Fibroblast of lung (primary cell): ENCODE measurements around the gene KRTAP10-5.

Source experiments
- CTCF ChIP-seq, 2 donors: IDR thresholded peaks in 1 of 2; conservative IDR thresholded peaks in 1 of 2; 1 replicate in 1 of 2; 2 replicates in 1 of 2; pipeline ENCODE4 v1.5.1; 2011 to 2012; ENCODE audit warnings: low read length in 2 of 2, control low read depth in 1 of 2, inconsistent platforms in 1 of 2, low read depth in 1 of 2, mild to moderate bottlenecking in 1 of 2
- EZH2 ChIP-seq: IDR thresholded peaks from 2 replicates; pipeline ENCODE4 v1.5.1; 2012; ENCODE audit warnings: low read length, control low read depth, mild to moderate bottlenecking; ENCODE audit errors: missing control alignments

- TF ChIP-seq CTCF (conservative IDR thresholded peaks at IDR 0.05 in 1 of 2, IDR thresholded peaks at IDR 0.05 in 1 of 2; ENCODE audit: low read depth in 1 of 2, low read length in 2 of 2) (no peak), EZH2 (no peak)
These were observed 1.9 kb downstream of the KRTAP10-5 start for GRCh38 chr21:44578371-44579055.
